GM12892 (cell line): ENCODE data around the gene SLC30A5.
"Not testable (repeated sequence)": the region's sequence is repeated elsewhere in the genome, so short reads cannot be mapped to it uniquely, and the experiment has no call there.

Experiments used
- DNase-seq: peaks from one replicate; pipeline ENCODE4 v3.0.0; 2011; ENCODE audit not compliant: insufficient read length
- FAIRE-seq: peaks from 2 replicates; lab custom pipeline; 2011; peaks lifted over from hg19 to GRCh38; lab: Jason Lieb, UNC
- POLR2A ChIP-seq: IDR thresholded peaks from 2 replicates; pipeline ENCODE4 v1.6.1; 2011; ENCODE audit warnings: low read depth, low read length, control low read depth
- POLR2AphosphoS5 ChIP-seq: IDR thresholded peaks from 2 replicates; pipeline ENCODE4 v1.6.1; 2011; ENCODE audit warnings: low read depth, low read length, control low read depth
- TAF1 ChIP-seq: IDR thresholded peaks from 2 replicates; pipeline ENCODE4 v1.6.1; 2011; ENCODE audit warnings: low read depth, mild to moderate bottlenecking, control low read depth, low read length, borderline replicate concordance

Gene SLC30A5

DNA sequence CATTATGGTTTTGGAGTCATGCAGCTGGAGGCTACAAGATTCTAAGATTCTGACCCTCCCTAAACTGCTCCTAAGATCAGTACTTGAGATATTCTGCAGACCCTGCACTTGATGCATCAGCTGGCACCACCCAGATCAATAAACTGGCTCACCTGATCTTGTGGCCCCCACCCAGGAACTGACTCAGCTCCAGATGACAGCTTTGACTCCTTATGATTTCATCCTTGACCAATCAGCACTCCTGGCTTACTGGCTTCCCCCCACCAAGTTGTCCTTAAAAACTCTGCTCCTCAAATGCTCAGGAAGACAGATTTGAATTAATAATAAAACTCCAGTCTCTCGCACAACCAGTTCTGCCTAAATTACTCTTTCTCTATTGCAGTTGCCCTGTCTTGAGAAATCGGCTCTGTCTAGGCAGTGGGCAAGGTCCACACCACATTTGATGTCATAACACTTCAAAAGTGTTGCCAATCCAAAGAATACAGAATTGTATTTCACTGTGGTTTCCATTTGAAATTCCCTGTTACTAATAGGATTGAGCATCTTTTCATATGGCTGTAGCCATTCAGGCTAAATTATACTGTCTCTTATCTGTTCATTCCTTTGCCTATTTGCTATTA lies 14.8 kb upstream of the SLC30A5 start:
- DNase-seq: no peak
- no peak for FAIRE-seq
- TF ChIP-seq POLR2AphosphoS5 (no peak), TAF1 (no peak), POLR2A (no peak)

DNA sequence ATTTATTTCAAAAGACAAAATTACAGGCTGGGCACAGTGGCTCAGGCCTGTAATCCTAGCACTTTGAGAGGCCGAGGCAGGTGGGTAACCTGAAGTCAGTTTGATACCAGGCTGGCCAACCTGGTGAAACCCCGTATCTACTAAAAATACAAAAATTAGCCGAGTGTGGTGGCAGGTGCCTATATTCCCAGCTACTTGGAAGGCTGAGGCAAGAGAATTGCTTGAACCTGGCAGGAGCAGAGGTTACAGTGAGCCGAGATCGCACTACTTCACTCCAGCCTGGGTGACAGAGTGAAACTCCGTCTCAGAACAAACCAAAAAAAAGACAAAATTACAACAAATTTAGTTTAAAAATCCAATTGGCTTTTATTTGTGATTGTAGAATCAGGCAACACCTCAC lies 14.3 kb upstream of the SLC30A5 start:
- DNase-seq (no peak), FAIRE-seq (no peak)
- TF ChIP-seq TAF1 (no peak), POLR2A (no peak), POLR2AphosphoS5 (no peak)

DNA sequence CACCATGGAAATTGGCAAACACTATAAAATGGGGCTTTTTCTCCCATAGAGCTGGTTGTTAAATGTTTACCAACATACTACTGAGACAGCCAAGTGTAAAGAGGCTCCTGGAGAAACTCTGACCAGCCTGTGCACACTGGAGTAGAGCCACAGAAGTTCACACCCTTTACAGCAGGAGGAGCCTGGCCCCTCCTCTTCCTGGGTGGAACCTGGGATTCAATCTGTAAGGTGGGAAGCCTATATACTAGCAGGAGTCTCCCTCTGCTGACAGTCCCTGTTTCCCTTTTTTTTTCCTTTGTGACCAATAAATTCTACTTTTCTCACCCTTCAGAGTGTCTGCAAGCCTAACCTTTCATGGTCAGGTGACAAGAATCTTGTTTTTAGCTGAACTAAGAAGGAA lies 10.4 kb upstream of the SLC30A5 start:
- DNase-seq (no peak), FAIRE-seq (no peak)
- TF ChIP-seq POLR2AphosphoS5 (no peak), TAF1 (no peak), POLR2A (no peak)

DNA sequence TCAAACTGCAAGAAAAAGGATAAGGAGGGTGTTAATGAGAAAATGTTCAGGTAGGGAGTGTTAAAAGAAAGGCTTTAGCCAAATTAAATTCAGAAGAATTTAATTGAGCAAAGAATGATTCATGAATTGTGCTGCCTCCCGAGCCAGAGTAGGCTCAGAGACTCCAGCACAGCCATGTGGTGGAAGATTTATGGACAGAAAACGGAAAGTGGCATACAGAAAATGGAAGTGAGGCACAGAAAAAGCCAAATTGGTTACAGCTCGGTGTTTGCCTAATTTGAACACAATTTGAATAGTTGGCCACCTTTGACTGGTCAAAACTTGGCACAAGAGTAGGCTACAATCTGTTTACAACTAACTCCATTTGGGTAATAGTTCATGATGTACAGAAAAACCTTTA lies 9.6 kb upstream of the SLC30A5 start:
- no peak for DNase-seq
- FAIRE-seq: no peak
- TF ChIP-seq POLR2A (no peak), POLR2AphosphoS5 (no peak), TAF1 (no peak)

DNA sequence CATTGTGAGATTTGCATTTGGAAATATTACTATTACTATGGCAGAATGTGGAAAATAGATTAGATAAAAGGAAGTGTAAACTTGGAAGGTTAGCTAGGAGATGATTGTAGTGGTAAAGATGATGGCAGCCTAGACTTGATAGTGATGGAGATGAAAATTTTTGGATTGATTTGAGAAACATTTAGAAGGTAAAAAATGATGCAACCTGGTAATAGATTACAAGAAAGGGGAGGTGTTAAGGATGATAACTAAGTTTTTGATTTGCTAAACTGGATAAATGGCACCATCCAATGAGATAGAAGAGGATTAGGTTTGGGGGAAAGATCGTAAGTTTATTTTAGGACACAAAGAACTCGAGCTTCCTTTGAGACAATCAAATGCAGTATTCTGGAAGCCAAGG lies 8.9 kb upstream of the SLC30A5 start:
- TF ChIP-seq POLR2A: no peak
- no peak for TF ChIP-seq TAF1
- TF ChIP-seq POLR2AphosphoS5: no peak
- DNase-seq (no peak), FAIRE-seq (no peak)

DNA sequence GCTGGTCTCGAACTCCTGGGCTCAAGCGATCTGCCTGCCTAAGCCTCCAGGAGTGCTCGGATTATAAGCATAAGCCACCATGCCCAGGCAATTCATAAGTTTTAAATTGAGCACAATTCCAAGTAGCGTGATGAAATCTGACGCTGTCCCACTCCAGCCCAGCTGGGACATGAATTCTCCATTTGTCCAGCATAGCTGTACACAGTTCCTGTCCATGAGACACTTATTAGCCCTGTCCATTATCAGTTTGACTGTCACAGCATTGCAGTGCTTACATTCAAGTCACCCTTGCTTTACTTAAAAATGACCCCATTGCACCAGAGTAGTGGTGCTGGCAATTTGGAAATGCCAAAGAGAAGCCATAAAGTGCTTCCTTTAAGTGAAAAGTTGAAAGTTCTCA lies 7.6 kb upstream of the SLC30A5 start:
- TF ChIP-seq POLR2AphosphoS5: no peak
- TF ChIP-seq POLR2A: no peak
- no peak for TF ChIP-seq TAF1
- no peak for FAIRE-seq
- no peak for DNase-seq

DNA sequence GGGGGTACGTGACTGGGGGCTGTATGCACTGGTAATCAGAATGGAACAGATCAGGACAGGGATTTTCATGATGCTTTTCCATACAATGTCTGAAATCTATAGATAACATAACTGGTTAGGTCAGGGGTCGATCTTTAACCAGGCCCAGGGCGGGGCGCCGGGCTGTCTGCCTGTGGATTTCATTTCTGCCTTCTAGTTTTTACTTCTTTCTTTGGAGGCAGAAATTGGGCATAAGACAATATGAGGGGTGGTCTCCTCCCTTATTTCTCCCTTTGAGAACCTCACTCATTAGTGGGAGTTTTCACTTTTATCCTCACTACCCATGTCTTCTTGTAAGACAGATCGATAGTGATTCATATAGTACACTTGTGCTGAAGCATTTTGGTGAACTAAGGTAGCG lies 5.8 kb upstream of the SLC30A5 start:
- DNase-seq, FAIRE-seq: not testable (repeated sequence)

DNA sequence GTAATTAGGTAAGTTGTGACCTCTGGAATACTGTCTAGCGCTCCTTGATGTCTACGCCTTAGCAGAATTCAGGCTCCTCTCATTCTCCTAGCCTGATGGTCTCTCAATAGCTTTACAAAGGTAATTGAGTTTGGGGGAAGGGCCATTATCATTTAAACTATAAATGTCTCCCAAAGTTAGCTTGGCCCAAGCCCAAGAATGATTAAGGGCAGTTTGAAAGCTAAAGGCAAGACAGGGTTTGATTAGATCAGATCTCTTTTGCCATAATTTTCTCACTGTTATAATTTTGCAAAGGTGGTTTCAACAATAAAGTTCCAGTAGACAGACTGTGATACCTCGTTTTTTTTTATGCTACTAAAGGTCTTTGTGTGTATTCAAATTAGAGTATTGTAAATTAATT lies 3.7 kb upstream of the SLC30A5 start:
- TF ChIP-seq POLR2A: no peak
- TF ChIP-seq TAF1: no peak
- no peak for TF ChIP-seq POLR2AphosphoS5
- DNase-seq (no peak), FAIRE-seq (no peak)

DNA sequence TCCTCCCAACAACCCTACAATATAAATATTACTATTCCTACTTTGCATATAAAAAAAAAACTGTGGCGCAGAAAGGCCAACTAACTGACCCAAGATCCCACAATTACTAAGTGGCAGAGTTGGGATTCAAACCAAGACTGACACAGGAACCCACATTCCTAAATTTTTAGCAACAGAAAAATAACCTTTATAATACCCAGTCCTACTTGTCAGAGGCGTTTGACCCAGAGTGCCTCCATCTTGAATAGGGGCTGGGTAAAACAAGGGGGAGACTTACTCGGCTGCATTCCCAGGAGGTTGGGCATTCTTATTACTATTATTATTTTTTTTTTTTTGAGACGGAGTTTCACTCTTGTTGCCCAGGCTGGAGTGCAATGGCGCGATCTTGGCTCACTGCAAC lies 2.0 kb upstream of the SLC30A5 start:
- no peak for TF ChIP-seq TAF1
- no peak for TF ChIP-seq POLR2AphosphoS5
- TF ChIP-seq POLR2A: no peak
- no peak for DNase-seq
- FAIRE-seq: no peak

DNA sequence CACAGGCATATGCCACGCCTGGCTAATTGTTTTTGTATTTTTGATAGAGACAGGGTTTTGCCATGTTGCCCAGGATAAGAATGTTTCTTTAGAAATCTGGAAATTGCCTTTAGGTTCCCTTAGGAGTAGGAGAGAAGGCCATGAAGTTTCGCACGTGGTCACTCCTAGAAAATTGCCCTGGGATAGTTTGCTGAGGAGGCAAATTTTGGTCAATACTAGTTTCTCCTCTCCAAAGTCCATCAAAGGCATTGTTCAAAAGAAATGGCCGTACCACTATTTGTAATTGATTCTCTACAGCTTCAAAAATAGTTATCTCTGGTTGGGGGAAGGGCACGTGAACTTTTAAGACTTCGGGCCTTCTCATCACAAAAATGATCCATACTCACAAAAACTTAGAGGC lies 845 bp upstream of the SLC30A5 start:
- TF ChIP-seq POLR2A (no peak), POLR2AphosphoS5 (no peak), TAF1 (no peak)
- DNase-seq (no peak), FAIRE-seq (no peak)

DNA sequence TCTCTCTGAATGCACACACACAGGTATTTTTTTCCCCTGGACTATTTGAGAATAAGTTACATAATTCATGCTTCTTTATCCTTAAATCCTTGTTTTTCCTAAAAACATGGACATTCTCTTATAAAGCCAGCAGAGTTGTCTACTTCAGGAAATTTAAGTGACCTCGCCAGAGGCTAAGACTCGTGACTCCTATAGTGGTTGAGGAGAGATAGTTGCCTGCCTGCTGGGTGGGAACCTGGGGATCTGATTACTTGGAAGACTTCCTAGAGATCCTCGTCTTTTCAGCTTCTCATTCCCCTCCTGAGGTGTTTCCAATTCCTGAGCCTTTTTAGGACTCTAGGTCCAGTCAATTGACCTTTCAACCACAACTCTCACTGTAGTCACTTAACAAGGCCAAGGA lies 5.5 kb downstream of the SLC30A5 start:
- DNase-seq (no peak), FAIRE-seq (no peak)
- TF ChIP-seq TAF1 (no peak), POLR2AphosphoS5 (no peak), POLR2A (no peak)

DNA sequence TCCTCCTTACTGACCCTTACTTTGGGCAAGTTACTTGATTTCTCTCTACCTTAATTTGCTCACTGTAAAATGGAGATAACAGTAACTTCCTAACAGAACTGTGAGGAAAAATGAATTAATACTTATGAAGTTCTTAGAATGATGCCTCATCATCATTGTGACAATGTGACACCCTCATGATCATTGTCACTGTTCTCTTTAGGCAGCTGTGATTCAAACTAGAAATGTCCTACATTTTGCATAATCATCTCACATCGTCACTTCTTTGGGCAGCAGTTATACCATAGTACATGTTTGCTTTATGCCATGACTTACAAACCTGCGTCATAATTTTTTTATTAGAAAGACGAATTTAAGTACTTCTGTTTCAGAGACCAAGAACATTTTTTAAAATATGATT lies 9.7 kb downstream of the SLC30A5 start:
- no peak for DNase-seq
- TF ChIP-seq POLR2A (no peak), TAF1 (no peak), POLR2AphosphoS5 (no peak)
- FAIRE-seq: no peak

DNA sequence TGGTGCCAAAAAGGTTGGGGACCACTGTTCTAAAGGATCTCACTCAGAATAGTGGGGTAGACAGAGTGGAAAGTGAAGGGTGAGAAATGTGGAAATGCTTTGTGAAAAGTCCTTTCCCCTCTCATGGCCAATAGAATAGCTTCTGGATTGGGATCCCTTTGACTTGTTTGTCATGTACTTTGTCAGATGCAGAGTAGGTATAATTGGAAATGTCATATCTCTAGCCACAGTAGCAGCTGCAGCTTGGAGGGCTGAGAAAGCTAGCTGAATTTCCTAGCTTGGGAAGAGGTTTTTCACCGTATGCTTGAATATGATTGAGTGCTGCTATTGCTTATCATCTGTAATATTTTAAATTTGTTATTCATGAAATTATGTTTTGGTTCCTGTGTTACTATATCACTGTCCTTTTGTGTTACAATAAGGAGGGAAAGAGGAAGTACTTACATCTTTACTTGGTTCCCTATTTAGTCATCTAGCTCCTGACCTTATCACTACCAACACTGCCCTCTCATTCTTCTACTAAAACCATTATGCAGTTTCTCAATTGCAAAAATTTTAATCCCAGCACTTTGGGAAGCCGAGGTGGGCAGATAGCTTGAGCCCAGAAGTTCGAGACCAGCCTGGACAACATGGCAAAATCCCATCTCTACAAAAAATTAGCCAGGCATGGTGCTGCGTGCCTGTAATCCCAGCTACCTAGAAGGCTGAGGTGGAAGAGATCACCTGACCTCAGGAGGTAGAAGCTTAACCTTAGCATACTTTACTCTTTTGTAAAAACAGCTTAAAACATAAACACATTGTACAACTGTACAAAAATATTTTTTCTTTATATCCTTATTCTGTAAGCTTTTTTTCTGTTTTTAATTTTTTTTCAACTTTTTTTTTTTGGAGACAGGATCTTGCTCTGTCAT lies 12.4 kb downstream of the SLC30A5 start:
- no peak for DNase-seq
- TF ChIP-seq POLR2A (no peak), POLR2AphosphoS5 (no peak), TAF1 (no peak)
- no peak for FAIRE-seq

DNA sequence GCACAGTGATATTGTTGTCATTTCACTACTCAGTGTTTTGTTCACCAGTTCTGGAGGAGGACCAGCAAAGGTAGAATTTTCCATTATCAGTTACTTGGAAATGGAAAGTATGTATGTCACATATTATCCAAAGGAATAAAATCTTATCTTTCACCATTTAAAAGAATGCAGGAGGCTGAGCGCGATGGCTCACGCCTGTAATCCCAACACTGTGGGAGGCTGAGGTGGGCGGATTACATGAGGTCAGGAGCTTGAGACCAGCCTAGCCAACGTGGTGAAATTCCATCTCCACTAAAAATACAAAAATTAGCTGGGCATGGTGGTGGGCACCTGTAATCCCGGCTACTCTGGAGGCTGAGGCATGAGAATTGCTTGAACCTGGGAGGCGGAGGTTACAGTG lies 14.6 kb downstream of the SLC30A5 start:
- not testable (repeated sequence) for FAIRE-seq, DNase-seq
